GM23248 (cell line): ENCODE data around the gene CASKIN1.

ENCODE experiments used
- EZH2 ChIP-seq: fragments of 200-600 bp; sonication (generic); IDR thresholded peaks from 2 replicates; pipeline ENCODE4 v1.6.1; 2018; ENCODE audit warnings: antibody characterized with exemption, mild to moderate bottlenecking; ENCODE audit not compliant: insufficient read depth, poor library complexity, severe bottlenecking
- EZH2phosphoT487 ChIP-seq: fragments of 200-600 bp; sonication (generic); IDR thresholded peaks from 2 replicates; pipeline ENCODE4 v1.6.1; 2018; ENCODE audit warnings: antibody characterized with exemption, moderate library complexity, mild to moderate bottlenecking, low read depth; ENCODE audit not compliant: insufficient read depth

DNA sequence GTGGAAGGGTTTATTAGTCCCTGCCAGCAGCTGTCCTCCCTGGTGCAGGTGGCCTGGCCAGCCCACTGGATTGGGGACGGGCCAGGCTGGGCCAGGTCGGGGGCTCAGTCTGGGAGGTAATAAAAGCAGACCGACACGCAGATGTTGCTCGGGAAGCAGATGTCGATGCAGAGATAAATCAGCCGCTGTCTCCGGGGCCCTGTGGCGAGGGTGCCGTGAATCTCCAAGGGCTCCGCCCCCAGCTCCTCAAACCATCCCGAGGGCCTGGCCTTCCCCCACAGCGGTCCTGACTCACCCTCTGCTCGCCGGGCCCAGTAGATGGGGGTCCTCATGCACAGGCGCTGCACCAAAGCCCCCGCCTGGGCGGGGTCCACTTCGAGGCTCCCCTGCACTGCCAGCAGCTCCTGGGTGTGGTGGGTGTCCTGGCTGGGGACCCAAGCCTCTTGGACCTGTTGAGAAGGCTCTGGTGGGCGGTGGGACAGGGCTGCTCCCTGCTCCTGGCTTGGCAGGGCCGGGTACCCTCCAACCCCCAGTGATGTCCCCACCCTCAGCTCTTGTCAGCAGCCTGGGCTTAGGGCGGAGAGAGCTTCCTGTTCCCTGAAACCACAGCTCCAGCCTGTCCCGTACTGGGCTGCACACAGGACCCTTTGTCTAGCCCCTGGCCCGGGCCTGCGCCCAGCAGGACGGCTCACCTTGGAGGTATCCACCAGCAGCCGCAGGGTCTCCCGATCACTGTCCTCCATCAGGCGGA, 13.0 kb upstream of the CASKIN1 start:
- no peak for TF ChIP-seq EZH2phosphoT487
- TF ChIP-seq EZH2, result no peak
